HepG2 (cell line): ENCODE results near the gene CCDC117. TPM values are rescaled to one million over a fixed set of nuclear protein-coding genes. Genes with fewer than 3 reads are reported as not detected.

Source experiments
- CENPBD1 ChIP-seq: sonication (generic); formaldehyde crosslinking; IDR thresholded peaks from 2 replicates; pipeline ENCODE4 v1.8.0; 2022; ENCODE audit warnings: missing genetic modification reagents, low read depth, mild to moderate bottlenecking, borderline replicate concordance
- DMAP1 ChIP-seq: IDR thresholded peaks from 2 replicates; pipeline ENCODE4 v1.6.1; 2016
- ELF1 ChIP-seq: sonication (generic); formaldehyde crosslinking; IDR thresholded peaks from 2 replicates; pipeline ENCODE4 v1.4.0; 2020; ENCODE audit warnings: missing genetic modification reagents
- GZF1 ChIP-seq: sonication (generic); formaldehyde crosslinking; IDR thresholded peaks from 2 replicates; pipeline ENCODE4 v1.5.1; 2020; ENCODE audit warnings: mild to moderate bottlenecking, missing genetic modification reagents
- HMG20B ChIP-seq: conservative IDR thresholded peaks from 2 replicates; pipeline ENCODE4 v1.6.1; 2016; ENCODE audit warnings: missing genetic modification reagents, missing compliant biosample characterization
- HNRNPH1 ChIP-seq: fragments of 200-400 bp; formaldehyde crosslinking; optimal IDR thresholded peaks from 2 replicates; pipeline ENCODE3; 2017; ENCODE audit warnings: mild to moderate bottlenecking, low read depth, low read length
- MATR3 ChIP-seq: sonication (generic); formaldehyde crosslinking; IDR thresholded peaks from 2 replicates; pipeline ENCODE4 v1.4.0; 2020; ENCODE audit warnings: missing genetic modification reagents
- MED13 ChIP-seq: sonication (generic); formaldehyde crosslinking; IDR thresholded peaks from 2 replicates; pipeline ENCODE4 v1.5.0; 2020; ENCODE audit warnings: missing genetic modification reagents
- MIER3 ChIP-seq: IDR thresholded peaks from 2 replicates; pipeline ENCODE4 v1.6.1; 2016; ENCODE audit warnings: missing compliant biosample characterization, borderline replicate concordance
- MIXL1 ChIP-seq: IDR thresholded peaks from 2 replicates; pipeline ENCODE4 v1.6.1; 2016
- NAIF1 ChIP-seq: sonication (generic); formaldehyde crosslinking; IDR thresholded peaks from 2 replicates; pipeline ENCODE4 v1.5.0; 2020; ENCODE audit warnings: mild to moderate bottlenecking, missing genetic modification reagents, borderline replicate concordance
- SIN3B ChIP-seq: fragments of 150-350 bp; IDR thresholded peaks from 2 replicates; pipeline ENCODE4 v1.6.1; 2014; ENCODE audit warnings: low read length
- SNAPC2 ChIP-seq: sonication (generic); formaldehyde crosslinking; IDR thresholded peaks from 2 replicates; pipeline ENCODE4 v1.8.1; 2022; ENCODE audit warnings: mild to moderate bottlenecking, missing genetic modification reagents
- SNRNP70 ChIP-seq: fragments of 200-400 bp; formaldehyde crosslinking; IDR thresholded peaks from 2 replicates; pipeline ENCODE4 v1.6.1; 2017; ENCODE audit warnings: mild to moderate bottlenecking, low read depth, low read length, moderate library complexity
- SP140L ChIP-seq: sonication (generic); formaldehyde crosslinking; IDR thresholded peaks from 2 replicates; pipeline ENCODE4 v1.4.0; 2020; ENCODE audit warnings: missing genetic modification reagents, borderline replicate concordance
- TAF15 ChIP-seq: fragments of 200-400 bp; formaldehyde crosslinking; IDR thresholded peaks from one replicate; pipeline ENCODE4 v1.6.1; 2018; ENCODE audit warnings: mild to moderate bottlenecking, low read depth, low read length; ENCODE audit not compliant: poor library complexity, severe bottlenecking
- TCF12 ChIP-seq, 2 experiments: fragments of 450-650 bp in 1 of 2; sonication (generic) in 1 of 2; formaldehyde crosslinking in 1 of 2; IDR thresholded peaks; 2 replicates each; pipeline versions ENCODE4 v1.6.1 to v1.8.0; 2017 to 2022; ENCODE audit warnings: antibody characterized with exemption in 1 of 2, mild to moderate bottlenecking in 1 of 2, missing genetic modification reagents in 1 of 2, moderate library complexity in 1 of 2
- TCF7L2 ChIP-seq: IDR thresholded peaks from 2 replicates; pipeline ENCODE4 v1.6.1; 2011; ENCODE audit warnings: mild to moderate bottlenecking, low read depth, low read length, moderate library complexity
- TEAD2 ChIP-seq: sonication (generic); formaldehyde crosslinking; IDR thresholded peaks from 2 replicates; pipeline ENCODE4 v1.9.0; 2021; ENCODE audit warnings: missing genetic modification reagents
- U2AF1 ChIP-seq: fragments of 200-400 bp; formaldehyde crosslinking; optimal IDR thresholded peaks from 2 replicates; pipeline ENCODE3; 2017; ENCODE audit warnings: mild to moderate bottlenecking, low read depth, low read length
- ZFP91 ChIP-seq: sonication (generic); formaldehyde crosslinking; IDR thresholded peaks from 2 replicates; pipeline ENCODE4 v1.9.0; 2022; ENCODE audit warnings: missing genetic modification reagents, mild to moderate bottlenecking, borderline replicate concordance
- ZNF234 ChIP-seq: sonication (generic); formaldehyde crosslinking; conservative IDR thresholded peaks from 2 replicates; pipeline ENCODE4 v1.5.1; 2020; ENCODE audit warnings: mild to moderate bottlenecking, missing genetic modification reagents
- ZNF253 ChIP-seq: sonication (generic); formaldehyde crosslinking; IDR thresholded peaks from 2 replicates; pipeline ENCODE4 v1.8.0; 2022; ENCODE audit warnings: mild to moderate bottlenecking, missing genetic modification reagents, borderline replicate concordance
- ZNF329 ChIP-seq: sonication (generic); formaldehyde crosslinking; IDR thresholded peaks from 2 replicates; pipeline ENCODE4 v1.9.0; 2021; ENCODE audit warnings: low read depth, mild to moderate bottlenecking, missing genetic modification reagents
- ZNF33A ChIP-seq: sonication (generic); formaldehyde crosslinking; IDR thresholded peaks from 2 replicates; pipeline ENCODE4 v1.5.1; 2020; ENCODE audit warnings: missing genetic modification reagents, mild to moderate bottlenecking, moderate library complexity, borderline replicate concordance
- ZNF446 ChIP-seq: sonication (generic); formaldehyde crosslinking; IDR thresholded peaks from 2 replicates; pipeline ENCODE4 v1.5.0; 2020; ENCODE audit warnings: mild to moderate bottlenecking, missing genetic modification reagents
- ZNF468 ChIP-seq: sonication (generic); formaldehyde crosslinking; IDR thresholded peaks from 2 replicates; pipeline ENCODE4 v1.8.0; 2022; ENCODE audit warnings: mild to moderate bottlenecking, moderate library complexity, missing genetic modification reagents
- ZNF550 ChIP-seq: sonication (generic); formaldehyde crosslinking; IDR thresholded peaks from 2 replicates; pipeline ENCODE4 v1.4.0; 2020; ENCODE audit warnings: mild to moderate bottlenecking, missing genetic modification reagents, borderline replicate concordance
- ZNF766 ChIP-seq: sonication (generic); formaldehyde crosslinking; IDR thresholded peaks from 2 replicates; pipeline ENCODE4 v1.5.0; 2020; ENCODE audit warnings: missing genetic modification reagents, borderline replicate concordance
- ZNF777 ChIP-seq: sonication (generic); formaldehyde crosslinking; IDR thresholded peaks from 2 replicates; pipeline ENCODE4 v1.4.0; 2020; ENCODE audit warnings: missing genetic modification reagents
- ZNF879 ChIP-seq: sonication (generic); formaldehyde crosslinking; IDR thresholded peaks from 2 replicates; pipeline ENCODE4 v1.8.1; 2023; ENCODE audit warnings: missing genetic modification reagents
- polyA plus RNA-seq, 8 experiments: library from polyadenylated mRNA; depleted of rRNA in 3 of 8; stranded (reverse) in 7 of 8; unstranded in 1 of 8; fragments of >200 nt; fragmentation: Illumina TruSeq in 4 of 8; extraction: Trizol in 4 of 8; gene quantifications; 2 replicates each; pipeline versions ENCODE4 v1.2.1 to v1.2.3, GENCODE V29; 2011 to 2016; ENCODE audit warnings: low read depth in 4 of 8, missing spikeins in 1 of 8, mixed read lengths in 1 of 8; ENCODE audit not compliant: insufficient read depth in 1 of 8
- total RNA-seq, 5 experiments: library from RNA; depleted of rRNA; stranded (reverse); fragments of >200 nt; fragmentation: Illumina TruSeq; extraction: Trizol; gene quantifications; 2 replicates each; pipeline ENCODE4 v1.2.3, GENCODE V29; 2016; ENCODE audit warnings: low read depth in 1 of 5

Gene CCDC117
- total and polyA plus RNA-seq, 2 of the 13 experiments (the other 11 are each of a cell fraction or from before 2014, with no cell fraction given): 12.6 to 34.2 TPM

- TF ChIP-seq SIN3B (no peak), DMAP1 (CRISPR knock-in tag) (peak; percentile 49; the same call in 1 of the 2 replicates), ZNF879 (CRISPR knock-in tag) (no peak), SNAPC2 (CRISPR knock-in tag) (no peak), GZF1 (CRISPR knock-in tag) (no peak), U2AF1 (no peak), ZNF550 (CRISPR knock-in tag) (no peak), ZNF234 (CRISPR knock-in tag) (no peak), MATR3 (CRISPR knock-in tag) (no peak), HMG20B (CRISPR knock-in tag) (no peak), TCF12 (IDR thresholded peaks at IDR 0.05) (no peak), TCF12 (CRISPR knock-in tag; IDR thresholded peaks at IDR 0.05) (no peak; the same call in 1 of the 2 replicates), ZNF253 (CRISPR knock-in tag) (no peak), ZNF766 (CRISPR knock-in tag) (no peak), CENPBD1 (no peak), ZNF329 (0 out of 2 replicates have a peak, but pooled peaks have one; percentile 14), MIXL1 (CRISPR knock-in tag) (0 out of 2 replicates have a peak, but pooled peaks have one; percentile 25), SNRNP70 (no peak), ELF1 (peak; percentile 98), TCF7L2 (no peak), ZNF468 (CRISPR knock-in tag) (no peak), TEAD2 (no peak), ZNF446 (CRISPR knock-in tag) (no peak), MIER3 (CRISPR knock-in tag) (peak; percentile 82; the same call in 1 of the 2 replicates), HNRNPH1 (no peak), ZNF777 (peak; percentile 65; the same call in 1 of the 2 replicates), MED13 (peak; percentile 42; the same call in 1 of the 2 replicates), ZNF33A (CRISPR knock-in tag) (no peak), ZFP91 (CRISPR knock-in tag) (peak; percentile 45; the same call in 1 of the 2 replicates), NAIF1 (CRISPR knock-in tag) (no peak; the same call in 1 of the 2 replicates), TAF15 (no peak), SP140L (CRISPR knock-in tag) (no peak)
Measured at GRCh38 chr22:28772633-28773460, at the start of gene CCDC117 (continued).
